Fibroblast of lung (primary cell): ENCODE results near the gene FAM131B. TPM values are rescaled to one million over a fixed set of nuclear protein-coding genes. Genes with fewer than 3 reads are reported as not detected.

ENCODE experiments used
- DNase-seq, 2 donors: peaks; one replicate each; pipeline versions ENCODE4 v3.0.0 to v3.0.0-alpha.2; 2010; ENCODE audit warnings: low read depth in 2 of 2
- H2AFZ ChIP-seq: 2 replicates; pipeline ENCODE4 v1.5.1; 2012; ENCODE audit warnings: low read length, control low read depth, inconsistent platforms
- H3K27ac ChIP-seq: 2 replicates; pipeline ENCODE4 v1.5.1; 2011; ENCODE audit warnings: low read length, control low read depth; ENCODE audit not compliant: insufficient read depth
- H3K27me3 ChIP-seq: 2 replicates; pipeline ENCODE4 v1.5.1; 2011; ENCODE audit warnings: mild to moderate bottlenecking, low read length; ENCODE audit not compliant: control insufficient read depth, insufficient read depth
- H3K36me3 ChIP-seq: 2 replicates; pipeline ENCODE4 v1.5.1; 2011; ENCODE audit warnings: low read length; ENCODE audit not compliant: control insufficient read depth, insufficient read depth
- H3K4me1 ChIP-seq: 2 replicates; pipeline ENCODE4 v1.5.1; 2011; ENCODE audit warnings: low read length; ENCODE audit not compliant: control insufficient read depth, insufficient read depth; ENCODE audit errors: extremely low read depth
- H3K4me2 ChIP-seq: 2 replicates; pipeline ENCODE4 v1.5.1; 2011; ENCODE audit warnings: low read length, control low read depth; ENCODE audit not compliant: insufficient read depth; ENCODE audit errors: extremely low read depth
- H3K4me3 ChIP-seq, 4 experiments: fragments of 200-600 bp in 1 of 4; sonication (generic) in 1 of 4; replicated peaks in 1 of 4; 2 replicates each; pipeline ENCODE4 v1.5.1; 2011 to 2016; ENCODE audit warnings: low read length in 4 of 4, low read depth in 3 of 4, mild to moderate bottlenecking in 3 of 4, control low read depth in 2 of 4, inconsistent platforms in 1 of 4, mixed read lengths in 1 of 4; ENCODE audit not compliant: insufficient read depth in 1 of 4; ENCODE audit errors: control extremely low read depth in 1 of 4
- H3K79me2 ChIP-seq: 2 replicates; pipeline ENCODE4 v1.5.1; 2012; ENCODE audit warnings: mild to moderate bottlenecking, low read length, inconsistent platforms; ENCODE audit not compliant: control insufficient read depth, insufficient read depth
- H3K9ac ChIP-seq: 2 replicates; pipeline ENCODE4 v1.5.1; 2011; ENCODE audit warnings: mild to moderate bottlenecking, low read length, control low read depth; ENCODE audit not compliant: insufficient read depth
- H3K9me3 ChIP-seq: 2 replicates; pipeline ENCODE4 v1.5.1; 2012; ENCODE audit warnings: low read depth, low read length; ENCODE audit not compliant: control insufficient read depth, insufficient read depth
- H4K20me1 ChIP-seq: 2 replicates; pipeline ENCODE4 v1.5.1; 2011; ENCODE audit warnings: low read length; ENCODE audit not compliant: control insufficient read depth, insufficient read depth; ENCODE audit errors: extremely low read depth
- EZH2 ChIP-seq: IDR thresholded peaks from 2 replicates; pipeline ENCODE4 v1.5.1; 2012; ENCODE audit warnings: low read length, control low read depth, mild to moderate bottlenecking; ENCODE audit errors: missing control alignments
- polyA plus RNA-seq, 2 donors: library from polyadenylated mRNA; depleted of rRNA in 1 of 2; stranded (reverse) in 1 of 2; unstranded in 1 of 2; fragments of >200 nt; gene quantifications; 2 replicates each; pipeline ENCODE4 v1.2.1, GENCODE V29; 2011 to 2012; ENCODE audit warnings: missing spikeins in 1 of 2
- total RNA-seq: library from RNA; depleted of rRNA; stranded (reverse); fragments of >200 nt; gene quantifications from 2 replicates; pipeline ENCODE4 v1.2.1, GENCODE V29; 2014
- TF ChIP-seq, protein P1 (sequence below), 2 donors: IDR thresholded peaks in 1 of 2; conservative IDR thresholded peaks in 1 of 2; 1 replicate in 1 of 2; 2 replicates in 1 of 2; pipeline ENCODE4 v1.5.1; 2011 to 2012; ENCODE audit warnings: low read length in 2 of 2, control low read depth in 1 of 2, inconsistent platforms in 1 of 2, low read depth in 1 of 2, mild to moderate bottlenecking in 1 of 2

FAM131B gene
- total and polyA plus RNA-seq, 2 donors (not counting 1 experiment from before 2014, with no cell fraction given): 2.0 to 3.8 TPM

DNA sequence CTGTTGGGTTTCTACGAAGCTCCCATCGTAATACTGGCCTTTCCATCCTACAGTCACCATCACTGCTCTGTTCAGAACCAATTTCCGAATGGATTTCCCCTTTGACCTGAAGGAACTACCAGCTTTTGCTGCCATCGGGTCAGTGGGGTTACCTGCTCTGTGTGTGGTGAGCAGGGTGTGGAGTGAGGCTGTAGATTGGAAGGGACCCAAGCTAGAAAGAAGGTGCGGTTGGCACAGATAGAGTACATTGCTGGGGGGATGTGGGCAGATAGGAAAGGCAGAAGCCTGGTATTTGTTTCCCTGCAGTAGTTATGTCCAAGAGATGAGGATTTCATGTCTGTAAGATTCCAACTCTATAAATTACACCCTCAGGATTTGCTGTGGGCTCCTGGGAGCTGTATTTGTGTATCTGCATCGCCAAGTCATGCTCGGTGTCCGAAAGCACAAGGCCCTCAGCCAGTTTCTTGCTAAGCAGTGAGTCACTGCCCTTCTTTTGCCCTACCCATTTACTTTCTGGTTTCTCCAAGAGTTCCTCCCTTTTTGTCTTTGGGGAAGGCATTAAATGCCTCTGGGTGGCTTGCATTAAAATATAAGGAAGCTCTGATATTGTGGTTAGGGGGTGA is 31.2 kb downstream of the FAM131B start:
- TF ChIP-seq EZH2: no peak
- TF ChIP-seq, protein P1, sequence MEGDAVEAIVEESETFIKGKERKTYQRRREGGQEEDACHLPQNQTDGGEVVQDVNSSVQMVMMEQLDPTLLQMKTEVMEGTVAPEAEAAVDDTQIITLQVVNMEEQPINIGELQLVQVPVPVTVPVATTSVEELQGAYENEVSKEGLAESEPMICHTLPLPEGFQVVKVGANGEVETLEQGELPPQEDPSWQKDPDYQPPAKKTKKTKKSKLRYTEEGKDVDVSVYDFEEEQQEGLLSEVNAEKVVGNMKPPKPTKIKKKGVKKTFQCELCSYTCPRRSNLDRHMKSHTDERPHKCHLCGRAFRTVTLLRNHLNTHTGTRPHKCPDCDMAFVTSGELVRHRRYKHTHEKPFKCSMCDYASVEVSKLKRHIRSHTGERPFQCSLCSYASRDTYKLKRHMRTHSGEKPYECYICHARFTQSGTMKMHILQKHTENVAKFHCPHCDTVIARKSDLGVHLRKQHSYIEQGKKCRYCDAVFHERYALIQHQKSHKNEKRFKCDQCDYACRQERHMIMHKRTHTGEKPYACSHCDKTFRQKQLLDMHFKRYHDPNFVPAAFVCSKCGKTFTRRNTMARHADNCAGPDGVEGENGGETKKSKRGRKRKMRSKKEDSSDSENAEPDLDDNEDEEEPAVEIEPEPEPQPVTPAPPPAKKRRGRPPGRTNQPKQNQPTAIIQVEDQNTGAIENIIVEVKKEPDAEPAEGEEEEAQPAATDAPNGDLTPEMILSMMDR (conservative IDR thresholded peaks at IDR 0.05 in 1 of 2, IDR thresholded peaks at IDR 0.05 in 1 of 2; ENCODE audit: low read depth in 1 of 2, low read length in 2 of 2): no peak
- Histone ChIP-seq H3K79me2 (no peaks in the 10 kb centered on the region), H3K27ac (peak overlapping the region; percentile 54), H3K4me2 (peak overlapping the region; percentile 5), H3K9me3 (no peaks in the 10 kb centered on the region), H2AFZ (peak overlapping the region; percentile 28), H3K4me3 (no peak overlapping the region), H3K9ac (no peak overlapping the region), H3K36me3 (no peaks in the 10 kb centered on the region), H4K20me1 (no peaks in the 10 kb centered on the region), H3K4me1 (peaks cover 7% of the 10 kb centered on the region), H3K27me3 (no peaks in the 10 kb centered on the region)
- DNase-seq: peak; percentile 90 to 97

DNA sequence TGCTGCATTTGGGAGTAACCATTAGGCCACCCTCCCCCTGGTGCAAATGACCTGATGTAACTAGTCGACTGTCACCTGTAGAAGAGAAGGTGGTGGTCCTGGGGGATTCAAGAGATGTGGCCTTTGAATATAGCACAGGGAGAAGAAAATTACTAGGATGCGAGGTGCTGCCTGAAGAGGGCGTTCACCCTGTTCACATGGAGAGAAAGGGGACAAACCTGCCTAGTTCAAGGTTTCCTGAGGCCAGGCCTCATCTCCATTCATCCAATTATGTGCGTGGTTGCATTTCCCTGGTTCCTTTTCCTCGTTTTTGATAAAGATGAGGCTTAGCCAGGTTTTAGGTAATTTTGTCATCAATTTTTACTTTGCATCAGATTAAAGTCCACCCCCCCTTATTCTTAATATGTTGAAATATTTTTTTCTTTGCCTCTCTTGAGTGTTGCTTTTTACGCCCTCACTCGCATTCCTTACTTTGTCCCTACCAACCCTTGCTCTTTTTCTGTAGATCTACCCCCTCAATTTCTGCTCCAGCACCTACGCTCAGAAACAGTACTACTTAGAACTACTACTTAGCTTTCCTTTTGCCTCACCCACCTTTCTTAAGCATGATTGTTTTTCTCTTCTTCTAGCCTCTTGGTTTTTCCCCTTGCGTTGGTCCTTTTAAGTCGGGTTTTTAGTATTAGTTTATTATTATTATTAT is 32.9 kb downstream of the FAM131B start:
- Histone ChIP-seq H3K9ac (no peak overlapping the region), H3K9me3 (no peaks in the 10 kb centered on the region), H4K20me1 (no peaks in the 10 kb centered on the region), H2AFZ (no peak overlapping the region), H3K4me1 (peaks cover 7% of the 10 kb centered on the region), H3K4me2 (no peak overlapping the region), H3K36me3 (no peaks in the 10 kb centered on the region), H3K27me3 (no peaks in the 10 kb centered on the region), H3K4me3 (no peak overlapping the region), H3K79me2 (no peaks in the 10 kb centered on the region), H3K27ac (no peak overlapping the region)
- no peak for TF ChIP-seq EZH2
- TF ChIP-seq, protein P1 (conservative IDR thresholded peaks at IDR 0.05 in 1 of 2, IDR thresholded peaks at IDR 0.05 in 1 of 2; ENCODE audit: low read depth in 1 of 2, low read length in 2 of 2): no peak
- DNase-seq: no peak

DNA sequence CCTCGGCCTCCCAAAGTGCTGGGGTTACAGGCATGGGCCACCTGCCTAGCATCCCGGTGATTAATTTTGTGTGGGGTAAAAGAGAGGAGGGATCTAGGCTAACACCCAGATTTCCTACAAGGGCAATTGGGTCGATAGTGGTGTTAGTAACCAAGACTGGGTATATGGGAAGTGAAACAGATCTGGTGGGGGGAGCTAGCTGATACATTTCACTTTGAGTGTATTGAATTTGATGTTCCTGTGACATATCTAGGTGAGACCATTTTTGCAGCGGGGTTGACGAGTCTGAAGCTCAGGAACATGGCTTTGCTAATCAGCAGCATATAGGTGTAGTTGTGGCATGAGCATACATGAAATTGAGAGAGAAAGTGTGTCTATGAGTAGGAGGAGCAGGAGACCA is 34.6 kb downstream of the FAM131B start:
- no peaks in the 10 kb centered on the region for H3K27me3 ChIP-seq
- no peak overlapping the region for H3K4me3 ChIP-seq
- H2AFZ ChIP-seq: no peak overlapping the region
- H3K9me3 ChIP-seq: no peaks in the 10 kb centered on the region
- DNase-seq: no peak
- peaks cover 7% of the 10 kb centered on the region for H3K4me1 ChIP-seq
- no peak overlapping the region for H3K27ac ChIP-seq
- TF ChIP-seq, protein P1 (conservative IDR thresholded peaks at IDR 0.05 in 1 of 2, IDR thresholded peaks at IDR 0.05 in 1 of 2; ENCODE audit: low read depth in 1 of 2, low read length in 2 of 2): no peak
- TF ChIP-seq EZH2: no peak
- no peaks in the 10 kb centered on the region for H3K79me2 ChIP-seq
- H3K9ac ChIP-seq: no peak overlapping the region
- no peak overlapping the region for H3K4me2 ChIP-seq
- H3K36me3 ChIP-seq: no peaks in the 10 kb centered on the region
- H4K20me1 ChIP-seq: no peaks in the 10 kb centered on the region
